HL-60 (cell line): ENCODE results near the gene XCL2.
A peak's percentile ranks its signal among the peaks of the same experiment; 100 is the strongest.
"Not testable (repeated sequence)": the region's sequence is repeated elsewhere in the genome, so short reads cannot be mapped to it uniquely, and the experiment has no call there.

ENCODE experiments used
- DNase-seq, 2 experiments: peaks; one replicate each; pipeline ENCODE4 v3.0.0-alpha.2; 2010 to 2020; ENCODE audit warnings: low read depth in 1 of 2, low spot score in 1 of 2
- H3K27ac ChIP-seq: fragments of 250-450 bp; sonication (Bioruptor Pico); replicated peaks from 2 replicates; pipeline ENCODE4 v1.5.1; 2020; ENCODE audit warnings: mild to moderate bottlenecking, moderate library complexity
- H3K27me3 ChIP-seq: fragments of 250-450 bp; sonication (Bioruptor Pico); 2 replicates; pipeline ENCODE4 v1.5.1; 2021; ENCODE audit warnings: mild to moderate bottlenecking, moderate library complexity; ENCODE audit not compliant: insufficient read depth, poor library complexity, severe bottlenecking
- H3K4me3 ChIP-seq: replicated peaks from 2 replicates; pipeline ENCODE4 v1.5.1; 2011; ENCODE audit warnings: mild to moderate bottlenecking, control low read depth, low read length; ENCODE audit not compliant: insufficient read depth
- GABPA ChIP-seq: IDR thresholded peaks from 2 replicates; pipeline ENCODE4 v1.6.1; 2012; ENCODE audit warnings: low read depth
- POLR2AphosphoS5 ChIP-seq: IDR thresholded peaks from 2 replicates; pipeline ENCODE4 v1.6.1; 2012; ENCODE audit warnings: low read depth
- SPI1 ChIP-seq: IDR thresholded peaks from 2 replicates; pipeline ENCODE4 v1.6.1; 2012; ENCODE audit warnings: low read depth, mild to moderate bottlenecking, borderline replicate concordance
- TF ChIP-seq, protein P1 (sequence below): IDR thresholded peaks from 2 replicates; pipeline ENCODE4 v1.6.1; 2012; ENCODE audit warnings: low read depth; ENCODE audit not compliant: insufficient replicate concordance
- TF ChIP-seq, protein P2 (sequence below): IDR thresholded peaks from one replicate; pipeline ENCODE4 v1.5.1; 2011; ENCODE audit warnings: low read length, control low read depth, inconsistent platforms; ENCODE audit not compliant: insufficient read depth

Gene XCL2

DNA sequence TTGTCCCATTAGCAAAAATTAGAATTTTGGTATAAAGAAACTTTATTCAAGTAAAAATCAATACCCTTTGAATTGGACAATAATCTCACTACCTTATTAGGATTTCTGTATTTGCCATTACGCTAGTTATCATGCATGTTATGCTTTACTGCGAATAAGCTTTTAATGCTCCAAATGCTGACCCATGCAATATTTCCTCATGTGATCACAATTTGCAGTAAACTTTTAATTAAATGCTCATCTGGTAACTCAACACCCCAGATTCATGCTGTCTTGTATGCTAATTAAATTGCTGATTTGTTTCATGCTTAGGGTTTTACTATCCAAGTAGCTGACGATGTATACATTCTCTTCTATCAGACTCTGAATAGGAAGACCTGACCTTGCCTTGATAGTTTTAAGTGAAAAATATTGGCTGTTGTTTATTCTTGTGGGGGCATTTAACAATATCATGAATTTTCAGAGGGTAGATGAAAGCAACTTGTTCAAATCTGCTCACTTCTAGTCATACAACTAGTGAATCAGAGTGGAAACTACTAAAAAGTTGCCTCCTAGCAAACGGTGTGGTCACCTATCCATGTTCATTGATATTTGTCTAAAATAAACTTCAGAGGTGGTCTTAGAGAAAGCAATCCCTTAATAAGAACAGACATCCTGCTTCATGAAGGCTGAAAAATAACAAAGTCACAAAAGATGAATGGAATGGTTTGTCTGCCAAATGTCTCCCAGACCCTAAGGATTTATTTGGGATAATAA, 38.2 kb upstream of the XCL2 start:
- Histone ChIP-seq H3K27ac (no peak overlapping the region), H3K4me3 (no peak overlapping the region), H3K27me3 (no peaks in the 10 kb centered on the region)
- TF ChIP-seq, protein P1, sequence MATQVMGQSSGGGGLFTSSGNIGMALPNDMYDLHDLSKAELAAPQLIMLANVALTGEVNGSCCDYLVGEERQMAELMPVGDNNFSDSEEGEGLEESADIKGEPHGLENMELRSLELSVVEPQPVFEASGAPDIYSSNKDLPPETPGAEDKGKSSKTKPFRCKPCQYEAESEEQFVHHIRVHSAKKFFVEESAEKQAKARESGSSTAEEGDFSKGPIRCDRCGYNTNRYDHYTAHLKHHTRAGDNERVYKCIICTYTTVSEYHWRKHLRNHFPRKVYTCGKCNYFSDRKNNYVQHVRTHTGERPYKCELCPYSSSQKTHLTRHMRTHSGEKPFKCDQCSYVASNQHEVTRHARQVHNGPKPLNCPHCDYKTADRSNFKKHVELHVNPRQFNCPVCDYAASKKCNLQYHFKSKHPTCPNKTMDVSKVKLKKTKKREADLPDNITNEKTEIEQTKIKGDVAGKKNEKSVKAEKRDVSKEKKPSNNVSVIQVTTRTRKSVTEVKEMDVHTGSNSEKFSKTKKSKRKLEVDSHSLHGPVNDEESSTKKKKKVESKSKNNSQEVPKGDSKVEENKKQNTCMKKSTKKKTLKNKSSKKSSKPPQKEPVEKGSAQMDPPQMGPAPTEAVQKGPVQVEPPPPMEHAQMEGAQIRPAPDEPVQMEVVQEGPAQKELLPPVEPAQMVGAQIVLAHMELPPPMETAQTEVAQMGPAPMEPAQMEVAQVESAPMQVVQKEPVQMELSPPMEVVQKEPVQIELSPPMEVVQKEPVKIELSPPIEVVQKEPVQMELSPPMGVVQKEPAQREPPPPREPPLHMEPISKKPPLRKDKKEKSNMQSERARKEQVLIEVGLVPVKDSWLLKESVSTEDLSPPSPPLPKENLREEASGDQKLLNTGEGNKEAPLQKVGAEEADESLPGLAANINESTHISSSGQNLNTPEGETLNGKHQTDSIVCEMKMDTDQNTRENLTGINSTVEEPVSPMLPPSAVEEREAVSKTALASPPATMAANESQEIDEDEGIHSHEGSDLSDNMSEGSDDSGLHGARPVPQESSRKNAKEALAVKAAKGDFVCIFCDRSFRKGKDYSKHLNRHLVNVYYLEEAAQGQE = no peak
- TF ChIP-seq SPI1 (no peak), POLR2AphosphoS5 (no peak), GABPA (no peak)
- TF ChIP-seq, protein P2, sequence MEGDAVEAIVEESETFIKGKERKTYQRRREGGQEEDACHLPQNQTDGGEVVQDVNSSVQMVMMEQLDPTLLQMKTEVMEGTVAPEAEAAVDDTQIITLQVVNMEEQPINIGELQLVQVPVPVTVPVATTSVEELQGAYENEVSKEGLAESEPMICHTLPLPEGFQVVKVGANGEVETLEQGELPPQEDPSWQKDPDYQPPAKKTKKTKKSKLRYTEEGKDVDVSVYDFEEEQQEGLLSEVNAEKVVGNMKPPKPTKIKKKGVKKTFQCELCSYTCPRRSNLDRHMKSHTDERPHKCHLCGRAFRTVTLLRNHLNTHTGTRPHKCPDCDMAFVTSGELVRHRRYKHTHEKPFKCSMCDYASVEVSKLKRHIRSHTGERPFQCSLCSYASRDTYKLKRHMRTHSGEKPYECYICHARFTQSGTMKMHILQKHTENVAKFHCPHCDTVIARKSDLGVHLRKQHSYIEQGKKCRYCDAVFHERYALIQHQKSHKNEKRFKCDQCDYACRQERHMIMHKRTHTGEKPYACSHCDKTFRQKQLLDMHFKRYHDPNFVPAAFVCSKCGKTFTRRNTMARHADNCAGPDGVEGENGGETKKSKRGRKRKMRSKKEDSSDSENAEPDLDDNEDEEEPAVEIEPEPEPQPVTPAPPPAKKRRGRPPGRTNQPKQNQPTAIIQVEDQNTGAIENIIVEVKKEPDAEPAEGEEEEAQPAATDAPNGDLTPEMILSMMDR = no peak
- no peak for DNase-seq

DNA sequence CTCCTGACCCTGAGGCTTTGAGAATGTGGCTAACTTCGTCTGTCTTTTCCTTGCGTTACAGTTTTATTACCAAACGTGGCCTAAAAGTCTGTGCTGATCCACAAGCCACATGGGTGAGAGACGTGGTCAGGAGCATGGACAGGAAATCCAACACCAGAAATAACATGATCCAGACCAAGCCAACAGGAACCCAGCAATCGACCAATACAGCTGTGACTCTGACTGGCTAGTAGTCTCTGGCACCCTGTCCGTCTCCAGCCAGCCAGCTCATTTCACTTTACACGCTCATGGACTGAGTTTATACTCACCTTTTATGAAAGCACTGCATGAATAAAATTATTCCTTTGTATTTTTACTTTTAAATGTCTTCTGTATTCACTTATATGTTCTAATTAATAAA, 37.2 kb upstream of the XCL2 start:
- not testable (repeated sequence) for H3K4me3 ChIP-seq, H3K27ac ChIP-seq, DNase-seq, H3K27me3 ChIP-seq

DNA sequence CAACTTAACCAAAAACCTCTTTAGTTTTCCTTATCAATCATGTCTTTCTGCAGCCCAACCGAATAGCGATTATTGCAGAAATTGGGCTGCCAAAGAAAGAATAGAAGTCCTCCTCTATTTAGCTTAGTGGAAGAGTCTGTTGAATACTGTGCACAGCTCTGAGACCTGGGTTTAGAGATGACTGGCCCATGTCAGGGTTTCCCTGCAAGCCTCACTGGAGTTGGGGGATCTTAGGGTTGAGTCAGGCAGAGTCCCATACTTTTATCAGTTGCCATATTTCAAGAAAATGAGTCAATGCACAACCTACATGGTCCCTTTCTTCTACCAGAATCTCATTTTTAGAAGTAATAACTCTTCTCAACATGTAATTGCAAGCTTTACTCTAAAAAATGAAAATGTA, 36.5 kb upstream of the XCL2 start:
- not testable (repeated sequence) for H3K27ac ChIP-seq, H3K4me3 ChIP-seq, DNase-seq, H3K27me3 ChIP-seq

DNA sequence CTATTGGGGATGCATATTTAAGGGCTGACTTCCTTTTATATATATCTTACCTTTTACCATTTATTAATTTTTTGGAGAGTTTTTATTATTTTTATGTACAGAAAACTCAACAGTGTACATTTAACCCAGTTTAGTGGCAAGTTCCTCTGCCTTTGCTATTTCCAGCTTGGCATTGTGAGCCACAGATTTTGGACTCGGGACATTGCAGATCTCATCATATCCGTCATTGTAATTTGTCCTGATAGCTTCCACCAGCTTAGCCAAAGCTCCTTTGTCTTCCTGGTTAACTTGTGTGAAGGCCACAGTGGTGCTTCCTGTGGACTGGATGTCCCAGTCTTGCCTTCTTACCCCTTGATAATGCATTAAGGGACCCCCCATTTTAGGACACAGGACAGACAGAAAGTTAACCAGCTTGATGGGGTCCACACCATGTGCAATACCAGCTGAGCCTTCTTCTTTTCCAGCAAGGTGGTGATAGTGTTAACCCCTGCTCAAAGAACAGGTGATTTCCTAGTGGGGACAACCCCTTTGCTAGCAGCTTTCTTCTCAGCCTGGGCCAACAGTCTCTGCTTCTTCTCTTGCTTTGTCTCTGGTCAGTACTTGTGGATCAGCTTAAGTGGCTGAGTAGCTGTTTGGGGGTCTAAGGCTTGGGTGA, 34.9 kb upstream of the XCL2 start:
- not testable (repeated sequence) for H3K4me3 ChIP-seq, H3K27ac ChIP-seq, DNase-seq, H3K27me3 ChIP-seq

DNA sequence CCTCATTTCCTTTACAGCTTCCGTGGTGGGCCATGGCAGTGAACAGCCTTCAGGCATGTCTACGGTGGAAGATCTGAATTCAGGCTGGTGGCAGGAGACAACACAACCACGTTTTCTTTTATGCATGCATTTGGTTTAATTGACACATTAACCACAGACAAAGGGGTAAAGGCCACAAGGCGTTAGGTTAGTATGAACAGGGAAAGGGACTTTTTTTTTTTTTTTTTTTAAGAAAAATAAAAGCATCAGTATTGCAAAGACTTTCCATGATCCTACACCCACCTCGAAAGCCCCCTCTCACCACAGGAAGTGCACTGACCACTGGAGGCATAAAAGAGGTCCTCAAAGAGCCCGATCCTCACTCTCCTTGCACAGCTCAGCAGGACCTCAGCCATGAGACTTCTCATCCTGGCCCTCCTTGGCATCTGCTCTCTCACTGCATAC, 32.5 kb upstream of the XCL2 start, which contains the start of gene XCL1:
Gene XCL1 (plus strand): TSS at position 361 of the 444 bp plus-strand sequence. CDS start 33 bp downstream, at position 394.
- H3K27me3 ChIP-seq, H3K4me3 ChIP-seq, H3K27ac ChIP-seq, DNase-seq: not testable (repeated sequence)

DNA sequence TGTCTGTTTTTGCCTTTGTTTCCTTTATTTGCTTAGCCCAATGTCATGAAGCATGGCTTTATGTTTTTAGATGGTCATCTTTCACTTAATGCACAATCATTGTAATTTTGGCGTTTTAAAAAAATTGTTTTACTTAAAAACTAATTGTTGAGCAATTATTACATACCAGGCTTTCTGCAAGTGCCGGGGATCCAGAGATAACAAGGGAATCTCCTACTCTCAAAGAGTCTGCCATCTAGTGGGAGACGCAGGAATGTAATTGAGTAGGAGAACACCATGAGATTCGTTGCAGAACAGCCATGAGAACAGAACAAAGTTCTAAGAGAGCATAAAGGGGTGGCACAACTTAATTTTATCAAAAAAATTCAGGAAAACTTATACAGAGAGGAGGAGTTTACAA, 30.4 kb upstream of the XCL2 start:
- peak; percentile 25 to 40 for DNase-seq
- H3K27ac ChIP-seq, H3K4me3 ChIP-seq, H3K27me3 ChIP-seq: not testable (repeated sequence)

DNA sequence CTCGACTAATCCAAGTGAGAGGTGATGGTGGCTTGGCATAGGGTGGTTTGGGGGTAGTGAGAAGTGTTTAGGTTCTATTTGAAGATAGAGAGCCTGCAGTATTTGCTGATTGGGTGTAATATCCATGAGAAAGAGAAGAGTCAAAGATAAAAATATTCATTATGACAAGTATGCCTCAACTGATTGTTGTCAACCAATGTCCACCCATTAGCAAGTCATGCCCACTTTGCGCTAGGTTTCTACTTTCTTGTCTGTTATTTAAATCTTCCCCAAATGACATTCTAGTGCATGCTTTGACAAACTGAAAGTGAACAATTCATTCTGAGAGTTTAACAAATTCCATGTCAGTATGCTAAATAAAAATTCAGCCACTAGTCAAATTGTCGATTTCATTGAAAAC, 28.8 kb upstream of the XCL2 start:
- no peak overlapping the region for H3K27ac ChIP-seq
- TF ChIP-seq GABPA (no peak), SPI1 (no peak), POLR2AphosphoS5 (no peak)
- TF ChIP-seq, protein P1 = no peak
- TF ChIP-seq, protein P2 = no peak
- H3K27me3 ChIP-seq = no peaks in the 10 kb centered on the region
- DNase-seq = no peak
- no peak overlapping the region for H3K4me3 ChIP-seq
